ENCODE data around the gene YY1. TPM values are rescaled to one million over a fixed set of nuclear protein-coding genes. Genes with fewer than 3 reads are reported as not detected.
A peak's percentile ranks its signal among the peaks of the same experiment; 100 is the strongest.

YY1 gene
- total RNA-seq, 2 donors from 2014 or later = 42.8 to 52.3 TPM

DNA sequence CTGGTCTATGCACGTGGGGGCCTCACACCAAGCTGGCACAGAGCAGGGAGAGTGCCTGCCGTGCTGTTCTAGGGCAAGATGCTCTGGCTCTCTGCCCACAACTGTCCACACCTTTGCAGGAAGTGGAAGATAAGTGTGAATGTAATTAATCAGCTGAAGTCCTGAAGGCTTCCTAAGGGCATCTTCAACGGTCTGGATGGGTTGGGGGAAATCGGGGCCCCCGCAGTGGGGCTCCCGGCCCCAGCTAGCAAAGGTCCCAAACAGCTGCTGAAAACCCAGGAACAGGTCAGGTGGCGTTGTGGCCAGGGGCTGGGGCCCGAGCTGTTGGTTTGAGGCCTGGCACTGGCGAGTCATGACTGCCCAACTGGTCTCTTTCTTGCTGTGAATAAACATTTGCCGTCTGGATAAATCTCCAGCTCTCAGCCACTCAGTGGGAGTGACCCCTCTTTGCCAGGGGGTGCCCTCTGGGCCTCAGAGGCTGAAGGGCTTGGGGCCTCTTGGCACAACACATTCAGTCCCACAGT is 74.0 kb downstream of the YY1 start:
- no peak overlapping the region for H3K4me3 ChIP-seq

GRCh38 chr14:100313464-100314230 is 74.7 kb downstream of the YY1 start:
- no peaks in the 10 kb centered on the region for H3K27me3 ChIP-seq (replicated peaks; ENCODE audit: insufficient read depth)
- TF ChIP-seq CTCF (IDR thresholded peaks at IDR 0.05) = no peak
- no peak overlapping the region for H3K4me3 ChIP-seq
- no peaks in the 10 kb centered on the region for H3K36me3 ChIP-seq
- H3K27ac ChIP-seq = no peak overlapping the region
- no peaks in the 10 kb centered on the region for H3K9me3 ChIP-seq
- H3K4me1 ChIP-seq (ENCODE audit: control insufficient read depth in 1 of 2, low read depth in 2 of 2) = peaks cover 2 to 6% of the 10 kb centered on the region in 2 donors
- ATAC-seq (ENCODE audit: insufficient number of reproducible peaks, low FRiP score, low read depth) (no peak), DNase-seq (ENCODE audit: low spot score) (no peak)

More for the DNA sequence above, 74.0 kb downstream of the YY1 start:
- DNase-seq (ENCODE audit: low spot score) (no peak), ATAC-seq (ENCODE audit: insufficient number of reproducible peaks, low FRiP score, low read depth) (no peak)
- peaks cover 0 to 5% of the 10 kb centered on the region in 2 donors for H3K4me1 ChIP-seq (ENCODE audit: control insufficient read depth in 1 of 2, low read depth in 2 of 2)
- H3K9me3 ChIP-seq = no peaks in the 10 kb centered on the region
- H3K36me3 ChIP-seq = no peaks in the 10 kb centered on the region
- no peak for TF ChIP-seq CTCF (IDR thresholded peaks at IDR 0.05)
- H3K27me3 ChIP-seq (replicated peaks; ENCODE audit: insufficient read depth) = no peaks in the 10 kb centered on the region
- no peak overlapping the region for H3K27ac ChIP-seq

GRCh38 chr14:100314724-100315123 is 75.8 kb downstream of the YY1 start:
- TF ChIP-seq CTCF (IDR thresholded peaks at IDR 0.05) = no peak
- no peak overlapping the region for H3K27ac ChIP-seq
- H3K4me1 ChIP-seq (ENCODE audit: control insufficient read depth in 1 of 2, low read depth in 2 of 2) = peaks cover 2 to 6% of the 10 kb centered on the region in 2 donors
- no peaks in the 10 kb centered on the region for H3K27me3 ChIP-seq (replicated peaks; ENCODE audit: insufficient read depth)
- ATAC-seq (ENCODE audit: insufficient number of reproducible peaks, low FRiP score, low read depth) (no peak), DNase-seq (ENCODE audit: low spot score) (no peak)
- H3K36me3 ChIP-seq = no peaks in the 10 kb centered on the region
- no peak overlapping the region for H3K4me3 ChIP-seq
- H3K9me3 ChIP-seq = no peaks in the 10 kb centered on the region

DNA sequence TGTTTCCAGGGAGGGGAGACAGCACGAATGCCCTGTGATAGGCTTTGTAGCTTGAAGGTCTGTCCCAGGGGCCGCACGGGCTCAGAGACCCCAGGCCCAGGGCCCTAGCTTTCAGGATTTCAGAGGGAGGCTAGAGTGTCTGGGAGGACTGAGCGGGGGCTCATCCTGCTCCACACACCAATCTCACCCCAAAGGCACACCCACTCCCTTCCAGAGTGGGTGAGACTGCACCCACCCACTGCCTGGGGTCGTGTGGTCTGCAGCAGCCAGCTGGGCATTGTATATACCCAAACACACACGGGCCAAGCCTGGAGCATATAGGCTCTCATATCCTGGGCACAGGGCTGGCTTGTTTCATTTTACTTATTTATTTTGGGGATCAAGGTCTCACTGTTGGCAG is 78.4 kb downstream of the YY1 start:
- no peak for DNase-seq (ENCODE audit: low spot score)
- Histone ChIP-seq H3K36me3 (no peaks in the 10 kb centered on the region), H3K9me3 (no peaks in the 10 kb centered on the region), H3K27ac (peak overlapping the region in 1 of 2 donors; percentile 36), H3K27me3 (replicated peaks; ENCODE audit: insufficient read depth) (no peaks in the 10 kb centered on the region), H3K4me3 (no peak overlapping the region), H3K4me1 (ENCODE audit: control insufficient read depth in 1 of 2, low read depth in 2 of 2) (peaks cover 2 to 6% of the 10 kb centered on the region in 2 donors)
- no peak for TF ChIP-seq CTCF (IDR thresholded peaks at IDR 0.05)
- no peak for ATAC-seq (ENCODE audit: insufficient number of reproducible peaks, low FRiP score, low read depth)

DNA sequence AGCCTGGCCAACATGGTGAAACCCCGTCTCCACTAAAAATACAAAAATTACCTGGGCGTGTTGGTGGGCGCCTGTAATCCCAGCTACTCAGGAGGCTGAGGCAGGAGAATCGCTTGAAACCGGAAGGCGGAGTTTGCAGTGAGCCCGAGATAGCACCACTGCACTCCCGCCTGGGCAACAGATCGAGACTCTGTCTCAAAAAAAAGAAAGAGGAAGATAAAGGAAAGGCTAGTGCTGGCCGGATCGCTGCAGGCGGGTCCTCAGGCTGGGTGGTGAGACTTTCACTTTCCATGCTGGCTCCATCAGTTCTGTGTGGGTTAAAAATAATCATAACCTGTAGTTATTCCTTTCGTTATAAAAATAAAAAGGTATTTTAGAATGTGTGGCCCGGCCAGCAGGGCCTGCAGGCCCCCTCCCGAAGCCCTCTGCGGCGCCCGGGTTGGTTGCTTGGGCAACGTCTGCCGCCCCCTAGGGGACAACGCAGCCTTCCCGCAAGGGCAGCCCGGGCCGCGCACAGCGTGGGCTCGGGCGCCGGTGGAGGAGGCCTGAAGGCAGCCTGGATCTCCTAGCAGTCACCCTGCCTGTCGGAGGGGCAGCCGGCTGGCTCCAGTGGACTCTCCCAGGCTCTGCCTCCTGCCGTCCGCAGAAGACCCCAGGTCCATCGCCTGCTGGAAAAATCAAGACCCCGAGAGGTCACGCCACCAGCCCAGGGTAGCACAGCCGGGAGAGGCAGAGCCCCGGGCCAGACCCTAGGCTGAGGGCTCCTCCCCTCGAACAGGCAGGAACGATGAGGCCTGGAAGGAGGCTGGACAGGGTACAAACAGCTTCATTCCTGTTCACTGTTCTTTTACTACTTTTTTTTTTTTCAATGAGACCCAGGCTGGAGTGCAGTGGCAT is 79.2 kb downstream of the YY1 start:
- peak overlapping the region; percentile 72 for H3K4me3 ChIP-seq
- no peaks in the 10 kb centered on the region for H3K36me3 ChIP-seq
- peak; percentile 86 for TF ChIP-seq CTCF (IDR thresholded peaks at IDR 0.05)
- no peaks in the 10 kb centered on the region for H3K9me3 ChIP-seq
- DNase-seq (ENCODE audit: low spot score) (no peak), ATAC-seq (ENCODE audit: insufficient number of reproducible peaks, low FRiP score, low read depth) (peak; percentile 84)
- peaks cover 2 to 6% of the 10 kb centered on the region in 2 donors for H3K4me1 ChIP-seq (ENCODE audit: control insufficient read depth in 1 of 2, low read depth in 2 of 2)
- no peaks in the 10 kb centered on the region for H3K27me3 ChIP-seq (replicated peaks; ENCODE audit: insufficient read depth)
- peak overlapping the region; percentile 36 to 43 for H3K27ac ChIP-seq
